Breast epithelium (tissue), 3 donors: ENCODE data around the gene ARID1A.
"Not testable (repeated sequence)": the region's sequence is repeated elsewhere in the genome, so short reads cannot be mapped to it uniquely, and the experiment has no call there.

Source experiments
- CTCF ChIP-seq, 3 donors: fragments of 450-650 bp; IDR thresholded peaks; one replicate each; pipeline ENCODE4 v1.5.1; 2016 to 2017; ENCODE audit warnings: antibody characterized with exemption in 3 of 3, mild to moderate bottlenecking in 3 of 3, moderate library complexity in 3 of 3
- POLR2AphosphoS5 ChIP-seq, 3 donors: sonication (generic); formaldehyde crosslinking; IDR thresholded peaks; one replicate each; pipeline ENCODE4 v1.6.1; 2017; ENCODE audit warnings: antibody characterized with exemption in 3 of 3

DNA sequence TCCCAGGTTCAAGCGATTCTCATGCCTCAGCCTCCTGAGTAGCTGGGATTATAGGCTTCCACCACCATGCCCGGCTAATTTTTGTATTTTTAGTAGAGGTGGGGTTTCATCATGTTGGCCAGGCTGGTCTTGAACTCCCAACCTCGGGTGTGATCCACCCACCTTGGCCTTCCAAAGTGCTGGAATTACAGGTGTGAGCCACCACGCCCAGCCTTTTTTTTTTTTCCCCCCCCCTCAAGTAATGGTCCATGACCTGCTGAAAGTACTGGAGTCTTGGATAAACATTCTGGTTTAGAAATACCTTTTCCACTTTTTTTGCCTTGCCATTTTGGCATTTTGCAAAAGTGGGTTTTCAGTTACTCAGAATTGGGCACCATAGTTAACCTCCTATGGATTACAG lies 9.4 kb downstream of the ARID1A start:
- TF ChIP-seq CTCF, POLR2AphosphoS5 (IDR thresholded peaks at IDR 0.05): not testable (repeated sequence)
